ENCODE results near the gene WNT9A.

Gene WNT9A

DNA sequence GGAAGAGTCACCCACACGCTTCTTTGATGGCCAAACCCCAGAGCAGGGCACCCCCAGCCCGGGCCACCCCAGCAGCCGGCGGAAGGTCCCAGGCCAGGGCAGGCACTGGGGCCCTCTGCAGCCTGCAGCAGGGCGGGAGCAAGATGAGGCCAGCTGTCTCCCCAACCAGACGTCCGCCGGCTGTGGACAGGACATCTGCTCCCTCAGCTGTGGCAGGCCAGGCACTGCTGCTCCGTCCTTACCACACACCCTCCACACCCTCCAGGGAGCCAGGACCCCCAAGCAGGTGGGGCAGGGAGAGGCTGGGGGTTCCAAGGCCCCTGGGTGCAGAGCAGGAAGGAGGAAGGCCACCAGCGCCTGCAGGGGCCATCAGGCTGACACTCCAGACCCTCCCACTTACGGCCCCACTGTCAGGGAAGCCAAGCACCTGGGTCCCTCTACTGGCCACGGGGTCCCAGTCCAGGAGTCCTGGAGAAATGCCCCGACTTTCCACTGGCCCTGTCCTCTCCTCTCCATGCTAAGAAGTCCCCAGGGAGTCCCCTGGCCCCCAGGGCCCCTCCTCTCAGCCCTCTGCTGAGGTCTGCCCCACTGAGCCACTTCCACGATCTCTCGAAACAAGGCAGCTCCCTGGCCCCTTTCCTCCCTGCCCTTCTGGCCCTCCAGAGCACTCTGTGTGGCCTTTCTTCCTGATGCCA is 5.6 kb downstream of the WNT9A start:
- DNase-seq (ENCODE audit: low read depth in 2 of 2, low spot score in 1 of 2) = no peak

DNA sequence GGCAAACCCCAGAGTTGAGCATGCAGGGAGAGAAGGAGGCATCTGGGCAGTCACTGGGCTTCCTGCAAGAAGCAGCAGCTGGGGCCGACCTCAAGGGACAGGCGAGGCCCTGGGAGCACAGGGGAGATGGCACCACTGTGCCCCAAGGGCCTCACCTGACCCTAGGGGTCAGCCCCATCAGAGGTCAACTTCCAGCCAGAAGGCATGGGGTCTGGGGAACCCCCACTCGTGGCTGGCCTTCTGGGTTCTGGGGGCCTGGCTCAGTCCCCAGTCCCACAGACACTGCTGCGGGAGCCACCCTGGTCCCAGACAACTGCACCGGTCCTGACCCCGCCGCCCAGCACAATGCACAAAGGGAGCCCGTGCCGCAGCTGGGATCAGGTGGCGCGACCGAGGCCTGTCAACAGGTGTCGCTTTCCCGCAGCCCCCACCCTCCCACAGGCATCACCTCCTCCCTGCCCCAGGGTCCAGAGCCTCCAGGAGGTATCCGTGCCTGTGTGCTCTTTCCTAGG is 6.2 kb downstream of the WNT9A start:
- no peak for DNase-seq (ENCODE audit: low read depth in 2 of 2, low spot score in 1 of 2)

DNA sequence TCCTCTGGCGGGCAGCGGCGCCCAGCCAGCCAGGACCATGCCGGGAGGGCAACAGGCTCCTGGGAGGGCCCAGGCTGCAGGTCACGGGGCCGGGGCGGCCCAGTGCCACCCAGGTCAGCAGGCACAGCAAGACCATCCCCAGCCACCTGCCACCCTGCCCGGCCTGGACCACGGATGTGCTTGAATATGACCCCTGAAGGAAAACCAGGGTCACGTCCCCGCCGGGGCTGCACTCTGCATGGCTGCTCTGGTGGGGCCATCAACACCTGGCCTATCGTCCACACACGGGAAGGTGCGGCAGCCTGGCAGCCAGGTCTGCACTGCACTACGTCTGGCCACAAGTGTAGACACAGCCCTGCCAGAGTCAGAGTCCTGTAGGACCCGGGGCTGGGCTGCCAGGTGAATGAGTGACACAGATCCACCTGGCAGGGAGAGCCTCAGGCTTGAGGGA is 6.9 kb downstream of the WNT9A start:
- DNase-seq (ENCODE audit: low read depth in 2 of 2, low spot score in 1 of 2) = no peak

DNA sequence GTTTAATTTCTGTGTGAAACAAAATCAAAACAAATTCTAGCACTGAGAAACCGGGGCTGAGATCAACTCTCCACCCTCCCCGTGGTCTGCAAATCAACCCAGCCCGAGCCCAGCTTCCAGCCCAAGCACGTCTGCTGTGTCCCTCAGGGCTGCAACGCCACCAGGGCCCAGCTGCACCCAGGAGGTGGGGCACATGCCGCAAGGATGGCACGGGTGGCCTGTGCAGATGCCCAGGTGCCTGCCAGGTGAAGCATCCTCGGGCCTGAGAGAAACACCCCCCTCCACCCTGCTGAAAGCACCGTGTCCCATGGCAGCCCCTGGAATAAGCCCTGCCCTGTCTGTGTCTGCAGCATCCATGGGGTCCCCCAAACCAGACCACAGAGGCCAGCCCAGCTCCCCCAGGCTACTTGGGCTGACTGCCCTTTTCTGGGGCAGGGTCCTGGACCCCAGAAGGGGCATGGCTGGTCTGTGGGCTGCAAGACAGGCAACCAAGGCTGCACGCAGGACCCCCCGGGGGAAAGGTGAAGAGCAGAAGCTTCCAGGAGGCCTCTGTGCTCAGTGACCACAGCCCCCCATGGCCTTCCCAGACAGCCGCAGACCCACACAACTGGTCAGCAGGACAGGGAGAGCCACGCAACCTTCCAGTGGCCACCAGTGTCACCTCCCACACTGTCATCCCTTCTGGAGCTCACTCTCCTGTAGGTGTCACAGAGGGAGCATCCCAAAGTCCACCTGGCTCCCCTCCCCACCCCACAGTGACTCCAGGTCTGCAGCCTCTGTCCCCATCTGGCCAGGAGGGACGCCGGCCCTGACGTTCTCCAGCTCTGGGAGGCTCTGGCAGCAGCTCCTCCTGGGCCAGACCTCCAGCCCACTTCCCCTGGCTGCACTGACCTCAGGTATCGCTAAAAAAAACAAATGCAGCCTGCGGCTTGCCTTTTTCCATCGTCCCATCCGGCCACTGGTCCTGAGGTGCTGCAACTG is 7.7 kb downstream of the WNT9A start:
- DNase-seq (ENCODE audit: low read depth in 2 of 2, low spot score in 1 of 2) = no peak

GRCh38 chr1:227938911-227939790 is 8.6 kb downstream of the WNT9A start:
- DNase-seq (ENCODE audit: low read depth in 2 of 2, low spot score in 1 of 2) = no peak

DNA sequence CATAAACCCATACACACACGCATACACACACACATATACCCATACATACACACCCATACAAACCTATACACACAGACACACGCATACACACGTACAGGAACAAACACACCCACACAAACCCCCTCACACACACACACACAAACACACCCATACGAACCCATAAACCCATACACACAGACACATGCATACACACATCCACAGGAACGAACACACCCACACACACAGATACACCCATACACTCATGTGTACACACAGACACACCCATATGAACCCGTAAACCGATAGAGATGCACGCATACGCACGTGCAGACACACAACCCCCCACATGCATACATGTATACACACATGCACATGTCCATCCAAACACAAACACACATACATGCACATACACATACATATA is 9.5 kb downstream of the WNT9A start:
- DNase-seq (ENCODE audit: low read depth in 2 of 2, low spot score in 1 of 2) = no peak

GRCh38 chr1:227937838-227938145 is 9.9 kb downstream of the WNT9A start:
- no peak for DNase-seq (ENCODE audit: low read depth in 2 of 2, low spot score in 1 of 2)

- DNase-seq (ENCODE audit: low read depth in 2 of 2, low spot score in 1 of 2) = no peak
Measured at GRCh38 chr1:227937031-227937837, 10.5 kb downstream of the WNT9A start.

- no peak for DNase-seq (ENCODE audit: low read depth in 2 of 2, low spot score in 1 of 2)
Measured at GRCh38 chr1:227935826-227936225, 11.9 kb downstream of the WNT9A start.

DNA sequence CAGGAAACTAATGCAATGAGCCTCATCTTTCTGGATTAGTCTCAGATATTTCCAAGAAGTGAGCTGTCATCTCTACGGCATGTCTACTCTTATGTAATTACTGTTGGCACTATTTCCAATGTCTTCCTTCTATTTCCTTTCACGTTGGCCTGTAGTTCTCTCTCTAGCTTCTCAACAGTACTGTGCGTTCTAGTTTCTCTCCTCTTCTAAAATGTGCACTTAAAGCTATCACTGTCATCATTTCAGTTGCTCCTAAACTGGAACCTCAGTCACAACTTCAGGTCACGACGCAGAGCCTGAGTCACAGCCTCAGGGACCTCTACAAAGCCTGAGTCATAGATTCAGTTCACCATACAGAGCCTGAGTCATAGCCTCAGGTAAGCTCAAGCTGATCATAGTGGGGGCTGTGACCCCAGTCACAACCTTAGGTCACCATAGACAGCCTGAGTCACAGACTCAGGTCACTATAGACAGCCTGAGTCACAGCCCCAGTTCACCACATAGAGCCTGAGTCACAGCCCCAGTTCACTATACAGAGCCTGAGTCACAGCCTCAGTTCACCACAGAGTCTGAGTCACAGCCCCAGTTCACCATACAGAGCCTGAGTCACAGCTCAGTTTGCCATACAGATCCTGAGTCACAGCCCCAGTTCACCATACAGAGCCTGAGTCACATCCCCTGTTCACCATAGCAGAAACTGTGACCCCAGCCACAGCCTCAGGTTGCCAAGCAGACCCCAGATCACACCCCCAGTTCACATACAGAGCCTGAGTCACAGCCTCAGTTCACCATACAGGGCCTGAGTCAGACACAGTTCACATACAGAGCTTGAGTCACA is 13.0 kb downstream of the WNT9A start:
- DNase-seq (ENCODE audit: low read depth in 2 of 2, low spot score in 1 of 2) = peak in 1 of 2 donors; percentile 22

DNA sequence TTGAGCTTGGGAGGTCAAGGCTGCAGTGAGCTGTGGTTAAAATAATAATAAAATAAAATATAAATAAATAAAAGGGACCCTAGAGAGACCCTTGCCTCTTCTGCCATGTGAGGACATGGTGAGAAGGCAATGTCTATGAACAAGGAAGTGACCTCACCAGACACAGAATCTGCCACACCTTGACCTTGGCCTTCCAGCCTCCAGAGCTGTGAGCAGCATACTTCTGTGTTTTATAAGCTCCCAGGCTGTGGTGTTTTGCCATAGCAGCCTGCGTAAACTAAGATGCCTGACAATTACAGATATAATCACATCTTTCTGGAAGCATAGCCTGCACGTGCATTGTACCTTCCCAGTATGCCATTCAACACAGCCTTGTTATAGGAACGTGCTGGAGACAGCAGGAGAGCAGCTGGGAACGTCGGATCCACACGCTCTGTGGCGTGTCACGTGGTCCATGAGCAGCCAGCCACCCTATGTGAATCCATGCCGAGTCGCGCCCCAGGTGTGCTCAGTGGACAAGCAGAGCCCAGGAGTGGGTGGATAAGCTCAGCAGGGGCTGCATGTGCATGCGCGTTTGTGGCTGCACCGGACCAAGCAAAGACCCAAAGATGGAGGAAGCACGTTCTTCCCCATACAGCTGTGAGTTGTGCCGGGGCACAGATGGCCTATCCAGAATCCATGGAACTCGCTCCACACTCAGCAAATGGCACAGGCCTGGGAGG is 17.8 kb downstream of the WNT9A start:
- no peak for DNase-seq (ENCODE audit: low read depth in 2 of 2, low spot score in 1 of 2)

DNA sequence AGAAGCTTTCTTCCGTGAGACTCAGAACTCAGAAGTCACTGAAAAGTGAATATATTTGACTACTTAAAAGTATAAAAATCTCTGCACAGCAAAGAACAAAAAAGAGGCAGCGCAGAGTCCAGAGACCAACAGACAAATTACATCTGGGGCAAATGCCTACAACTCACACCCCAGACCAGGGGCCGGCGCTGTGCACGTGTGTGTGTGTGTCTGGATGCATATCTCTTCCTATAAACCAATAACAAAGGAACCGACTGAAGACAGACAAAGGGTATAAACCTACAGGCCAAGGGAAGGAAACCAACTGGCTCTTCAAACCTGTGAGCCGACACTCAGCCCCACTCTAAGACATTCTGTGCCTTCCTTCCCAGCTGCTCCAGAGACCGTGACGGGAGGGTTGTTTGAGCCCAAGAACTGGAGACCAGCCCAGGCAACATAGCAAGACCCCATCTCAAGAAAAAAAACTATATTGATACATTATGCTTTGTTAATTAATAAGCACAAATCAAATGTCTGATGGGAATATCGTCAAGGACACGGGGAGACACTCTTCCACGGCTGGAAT is 18.8 kb downstream of the WNT9A start:
- DNase-seq (ENCODE audit: low read depth in 2 of 2, low spot score in 1 of 2) = no peak

GRCh38 chr1:227927971-227928741 is 19.6 kb downstream of the WNT9A start:
- no peak for DNase-seq (ENCODE audit: low read depth in 2 of 2, low spot score in 1 of 2)

DNA sequence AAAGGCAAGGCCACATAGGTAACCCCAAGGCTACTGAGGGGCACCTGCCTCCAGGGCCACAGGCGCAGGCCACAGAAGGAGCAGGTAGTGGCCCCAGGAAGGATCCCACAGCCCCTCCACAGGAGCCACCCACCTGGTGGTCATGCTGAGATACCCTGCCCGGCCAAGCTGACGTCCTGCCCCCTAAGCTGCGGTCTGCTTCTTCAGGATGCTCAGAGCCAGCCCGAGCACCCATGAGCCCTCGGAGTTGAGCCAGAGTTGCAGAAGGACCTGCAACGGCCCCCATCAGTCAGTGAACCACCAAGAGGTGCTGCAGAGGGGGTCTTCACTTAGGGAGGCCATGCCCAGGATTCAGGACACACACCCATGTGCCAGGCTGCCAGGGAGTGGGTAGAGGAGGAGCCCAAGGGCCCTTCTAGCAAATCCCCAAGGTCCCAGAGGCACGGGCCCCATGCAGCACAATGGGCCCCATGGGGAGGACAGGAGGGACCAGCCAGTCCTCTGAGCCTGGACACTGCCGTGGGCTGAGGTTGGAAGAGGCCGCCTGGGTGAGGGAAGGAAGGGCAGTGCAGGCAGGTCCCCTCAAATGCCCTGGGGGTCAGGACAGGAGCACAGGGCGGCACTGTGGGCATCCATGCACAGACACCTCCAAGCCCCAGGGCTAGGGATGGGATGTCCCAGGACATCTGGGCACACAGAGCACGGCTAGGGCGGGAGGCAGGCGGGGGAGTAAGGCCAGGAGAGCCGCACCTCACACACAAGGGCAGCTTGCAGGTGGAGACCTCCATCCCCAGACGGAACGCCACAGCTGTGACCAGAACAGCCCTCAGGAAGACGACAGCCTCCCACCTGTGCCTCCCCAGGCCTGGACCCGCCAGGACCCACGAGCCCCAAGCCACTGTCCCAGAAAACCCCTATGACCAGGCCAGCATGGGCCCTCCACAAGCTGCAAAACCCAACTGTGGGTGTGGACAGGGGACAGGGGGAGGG is 20.5 kb downstream of the WNT9A start:
- DNase-seq (ENCODE audit: low read depth in 2 of 2, low spot score in 1 of 2) = no peak

GRCh38 chr1:227926216-227926791 is 21.4 kb downstream of the WNT9A start:
- no peak for DNase-seq (ENCODE audit: low read depth in 2 of 2, low spot score in 1 of 2)

DNA sequence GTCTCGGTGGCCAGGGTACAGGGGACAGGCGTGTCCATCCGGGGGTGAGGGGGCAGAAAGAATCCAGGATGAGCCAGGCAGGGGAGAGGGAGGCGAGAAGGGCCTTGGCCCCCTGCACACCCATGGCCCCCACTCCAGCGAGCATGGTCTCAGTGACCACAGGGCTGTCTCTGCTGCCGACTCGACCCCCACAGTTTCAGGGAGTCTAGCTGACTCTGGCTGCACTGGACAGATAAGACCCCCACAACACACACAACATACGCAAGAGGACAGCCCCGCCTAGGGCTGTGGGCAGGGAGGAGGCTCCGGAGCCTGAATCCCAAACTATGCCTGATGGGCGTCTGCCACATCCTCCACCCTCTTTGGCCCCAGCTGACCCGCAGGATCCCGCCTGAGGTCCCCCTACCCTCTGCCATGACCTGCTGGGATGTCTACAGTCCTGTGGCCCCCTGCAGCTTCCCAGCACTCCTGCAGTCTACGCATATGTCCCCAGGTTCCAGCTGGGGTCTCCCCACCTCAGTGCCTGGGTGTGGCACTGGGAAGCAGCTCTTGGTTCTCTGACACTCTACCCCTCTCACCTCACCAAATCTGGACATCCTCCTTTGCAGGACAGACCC is 22.0 kb downstream of the WNT9A start:
- no peak for DNase-seq (ENCODE audit: low read depth in 2 of 2, low spot score in 1 of 2)
